ENCODE results near the gene ESM1. TPM values are rescaled to one million over a fixed set of nuclear protein-coding genes. Genes with fewer than 3 reads are reported as not detected.

ESM1 gene
- total and polyA plus RNA-seq, 2 experiments from 2014 or later, result 0.48 to 1.7 TPM

- Histone ChIP-seq H3K27ac (no peak overlapping the region), H3K4me3 (no peak overlapping the region)
Measured at GRCh38 chr5:54986269-54986654, 869 bp upstream of the ESM1 start.

DNA sequence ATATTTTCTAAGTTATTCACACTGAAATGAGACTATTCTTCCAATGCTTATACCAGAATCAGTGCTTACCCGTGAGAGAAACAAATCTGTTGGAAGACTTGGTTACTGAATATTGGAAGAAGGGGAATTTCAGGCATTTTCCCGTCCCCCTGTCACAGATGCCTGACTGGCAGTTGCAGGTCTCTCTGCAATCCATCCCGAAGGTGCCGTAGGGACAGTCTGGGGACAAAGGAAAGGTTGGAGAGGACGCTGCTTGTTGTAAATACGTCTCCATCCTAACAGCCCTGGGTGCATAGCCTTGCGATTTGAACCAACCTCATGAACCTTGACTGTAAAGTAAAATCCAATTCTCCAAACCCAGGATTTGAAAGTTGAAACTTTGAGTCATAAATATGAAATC lies 3.5 kb downstream of the ESM1 start:
- no peaks in the 10 kb centered on the region for H3K9me3 ChIP-seq (ENCODE audit: low read depth)
- H3K4me1 ChIP-seq (ENCODE audit: low read depth), result peaks cover 16% of the 10 kb centered on the region
- peak overlapping the region; percentile 40 for H3K27ac ChIP-seq
- no peaks in the 10 kb centered on the region for H3K36me3 ChIP-seq
- no peak for DNase-seq (ENCODE audit: low read depth in 1 of 2, low spot score in 1 of 2)
- no peak overlapping the region for H3K4me3 ChIP-seq
- TF ChIP-seq CTCF (IDR thresholded peaks at IDR 0.05; ENCODE audit: low read depth, low read length), result no peak
- no peaks in the 10 kb centered on the region for H3K27me3 ChIP-seq

More at GRCh38 chr5:54986269-54986654, 869 bp upstream of the ESM1 start:
- Histone ChIP-seq H3K36me3 (no peaks in the 10 kb centered on the region), H3K9me3 (ENCODE audit: low read depth) (no peaks in the 10 kb centered on the region), H3K4me1 (ENCODE audit: low read depth) (peaks cover 19% of the 10 kb centered on the region), H3K27me3 (no peaks in the 10 kb centered on the region)
- DNase-seq (ENCODE audit: low read depth in 1 of 2, low spot score in 1 of 2), result no peak
- no peak for TF ChIP-seq CTCF (IDR thresholded peaks at IDR 0.05; ENCODE audit: low read depth, low read length)

DNA sequence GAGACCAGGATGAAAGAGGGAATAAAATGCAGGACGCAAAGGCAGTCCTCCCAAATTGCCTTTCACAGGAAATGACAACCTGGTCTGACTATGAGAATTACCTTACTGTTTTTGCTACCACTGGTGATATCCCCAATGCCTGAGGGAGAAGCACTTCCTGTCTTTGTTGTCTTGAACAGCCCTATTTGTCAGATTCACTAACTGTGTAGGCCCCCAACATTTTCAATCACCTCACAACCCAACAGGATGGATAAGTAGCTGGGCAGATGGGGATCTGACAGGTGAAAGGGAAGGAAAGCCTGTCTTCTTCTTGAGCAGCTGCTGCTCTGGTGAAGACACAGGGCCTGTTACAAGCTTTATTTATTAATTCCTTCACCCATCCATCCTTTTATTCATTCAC lies 9.7 kb downstream of the ESM1 start:
- no peak overlapping the region for H3K4me3 ChIP-seq
- H3K9me3 ChIP-seq (ENCODE audit: low read depth), result no peaks in the 10 kb centered on the region
- H3K27me3 ChIP-seq, result no peaks in the 10 kb centered on the region
- no peaks in the 10 kb centered on the region for H3K36me3 ChIP-seq
- no peaks in the 10 kb centered on the region for H3K4me1 ChIP-seq (ENCODE audit: low read depth)
- TF ChIP-seq CTCF (IDR thresholded peaks at IDR 0.05; ENCODE audit: low read depth, low read length), result no peak
- DNase-seq (ENCODE audit: low read depth in 1 of 2, low spot score in 1 of 2), result no peak
- no peak overlapping the region for H3K27ac ChIP-seq

GRCh38 chr5:54969856-54970828 lies 15.3 kb downstream of the ESM1 start:
- no peak for DNase-seq (ENCODE audit: low read depth in 1 of 2, low spot score in 1 of 2)
- peaks cover 13% of the 10 kb centered on the region for H3K4me1 ChIP-seq (ENCODE audit: low read depth)
- H3K27me3 ChIP-seq, result no peaks in the 10 kb centered on the region
- H3K9me3 ChIP-seq (ENCODE audit: low read depth), result no peaks in the 10 kb centered on the region
- no peak for TF ChIP-seq CTCF (IDR thresholded peaks at IDR 0.05; ENCODE audit: low read depth, low read length)
- no peak overlapping the region for H3K4me3 ChIP-seq
- no peaks in the 10 kb centered on the region for H3K36me3 ChIP-seq
- peak overlapping the region; percentile 55 for H3K27ac ChIP-seq

GRCh38 chr5:54969242-54969641 lies 16.2 kb downstream of the ESM1 start:
- no peaks in the 10 kb centered on the region for H3K27me3 ChIP-seq
- no peak overlapping the region for H3K27ac ChIP-seq
- TF ChIP-seq CTCF (IDR thresholded peaks at IDR 0.05; ENCODE audit: low read depth, low read length), result no peak
- peaks cover 13% of the 10 kb centered on the region for H3K4me1 ChIP-seq (ENCODE audit: low read depth)
- H3K36me3 ChIP-seq, result no peaks in the 10 kb centered on the region
- no peaks in the 10 kb centered on the region for H3K9me3 ChIP-seq (ENCODE audit: low read depth)
- DNase-seq (ENCODE audit: low read depth in 1 of 2, low spot score in 1 of 2), result no peak
- no peak overlapping the region for H3K4me3 ChIP-seq

Measured in cardiac muscle cell (in vitro differentiated cells and primary cell).